Activated CD8-positive, alpha-beta memory T cell treated with anti-CD3 and anti-CD28 coated beads for 48 hours (primary cell): ENCODE data around the gene MON1B.

Source experiments
- DNase-seq, 3 experiments: peaks; one replicate each; pipeline ENCODE4 v3.0.0-alpha.2; 2020; ENCODE audit warnings: low read depth in 2 of 3, low spot score in 2 of 3

The MON1B gene

GRCh38 chr16:77195411-77195810, 4.4 kb downstream of the MON1B start:
- no peak for DNase-seq

- DNase-seq: no peak
Observed at GRCh38 chr16:77197747-77198146, 6.8 kb downstream of the MON1B start.

- no peak for DNase-seq
Observed at GRCh38 chr16:77199211-77199610, 8.2 kb downstream of the MON1B start, which contains the start of gene SYCE1L. SYCE1L (plus strand) TSS chr16:77199408; CDS start chr16:77199452, 44 bp downstream.

GRCh38 chr16:77206533-77206932, 15.5 kb downstream of the MON1B start:
- no peak for DNase-seq

- no peak for DNase-seq
Observed at GRCh38 chr16:77207030-77207429, 16.0 kb downstream of the MON1B start.

- DNase-seq: no peak
Observed at GRCh38 chr16:77208382-77208781, 17.4 kb downstream of the MON1B start.

GRCh38 chr16:77211880-77212740, 21.1 kb downstream of the MON1B start:
- DNase-seq: peak; percentile 33 to 54 (median 41)

- DNase-seq: peak in 2 of 3 experiments; percentile 31 to 53
Observed at GRCh38 chr16:77212741-77213541, 22.0 kb downstream of the MON1B start.

GRCh38 chr16:77213542-77214106, 22.6 kb downstream of the MON1B start:
- DNase-seq: no peak

GRCh38 chr16:77214411-77215138, 23.6 kb downstream of the MON1B start:
- no peak for DNase-seq

- DNase-seq: no peak
Observed at GRCh38 chr16:77219437-77219836, 28.4 kb downstream of the MON1B start.

- DNase-seq: no peak
Observed at GRCh38 chr16:77220427-77220826, 29.4 kb downstream of the MON1B start.

- DNase-seq: no peak
Observed at GRCh38 chr16:77221482-77221881, 30.5 kb downstream of the MON1B start.

GRCh38 chr16:77223184-77223583, 32.2 kb downstream of the MON1B start:
- DNase-seq: no peak

GRCh38 chr16:77225182-77225581, 34.2 kb downstream of the MON1B start:
- no peak for DNase-seq

GRCh38 chr16:77227745-77228144, 36.8 kb downstream of the MON1B start:
- DNase-seq: no peak

- no peak for DNase-seq
Observed at GRCh38 chr16:77231047-77231446, 40.1 kb downstream of the MON1B start.

- no peak for DNase-seq
Observed at GRCh38 chr16:77233799-77234519, 43.0 kb downstream of the MON1B start.

- DNase-seq: no peak
Observed at GRCh38 chr16:77234611-77235010, 43.6 kb downstream of the MON1B start.

GRCh38 chr16:77236063-77236511, 45.1 kb downstream of the MON1B start:
- DNase-seq: peak; percentile 57 to 83 (median 81)
